ENCODE results near the gene RIPK3.
A peak's percentile ranks its signal among the peaks of the same experiment; 100 is the strongest.
"Not testable (repeated sequence)": the region's sequence is repeated elsewhere in the genome, so short reads cannot be mapped to it uniquely, and the experiment has no call there.

The RIPK3 gene

DNA sequence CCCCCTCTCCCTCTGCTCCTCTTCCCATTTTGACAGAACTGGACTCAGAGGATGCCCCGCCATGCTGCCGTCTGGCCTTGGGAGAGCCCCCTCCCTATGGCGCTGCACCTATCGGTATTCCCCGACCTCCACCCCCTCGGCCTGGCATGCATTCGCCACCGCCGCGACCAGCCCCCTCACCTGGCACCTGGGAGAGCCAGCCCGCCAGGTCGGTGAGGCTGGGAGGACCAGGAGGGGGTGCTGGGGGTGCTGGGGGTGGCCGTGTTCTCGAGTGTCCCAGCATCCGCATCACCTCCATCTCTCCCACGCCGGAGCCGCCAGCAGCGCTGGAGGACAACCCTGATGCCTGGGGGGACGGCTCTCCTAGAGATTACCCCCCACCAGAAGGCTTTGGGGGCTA lies 29.7 kb upstream of the RIPK3 start:
- no peak for DNase-seq (ENCODE audit: low read depth in 3 of 3)

DNA sequence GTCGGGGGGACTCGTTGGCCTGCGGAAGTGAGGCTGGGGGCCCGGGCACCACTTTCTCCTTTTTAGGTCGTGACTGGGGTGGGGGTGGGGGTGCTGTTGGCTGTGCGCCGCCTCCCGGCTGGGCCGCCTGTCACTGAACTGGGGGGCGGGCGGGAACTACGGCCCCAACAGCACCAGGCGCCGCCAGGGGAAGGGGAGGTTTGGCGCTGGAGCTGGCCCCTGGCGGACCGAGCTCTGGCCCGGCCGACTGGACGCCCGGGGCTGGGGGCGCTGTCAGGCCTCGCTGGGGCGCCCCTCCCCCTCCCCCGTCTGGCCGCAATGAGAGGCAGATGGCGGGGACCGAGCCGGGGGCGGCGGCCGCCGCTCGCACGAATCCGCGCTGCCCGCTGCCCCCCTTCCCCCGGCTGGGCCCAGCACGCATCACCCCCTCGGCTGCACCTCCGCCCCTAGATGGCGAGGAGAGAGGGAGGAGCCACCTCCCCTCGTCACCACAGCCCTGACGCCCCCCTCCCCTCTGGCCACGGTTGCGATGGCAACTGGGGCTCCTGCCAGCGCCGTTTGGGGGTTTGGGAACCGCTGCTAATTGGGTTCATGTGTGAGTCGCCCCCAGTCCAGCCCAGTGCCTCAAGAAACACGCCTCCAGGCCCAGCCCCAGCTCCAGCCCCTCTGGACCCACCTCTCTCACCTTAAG lies 28.9 kb upstream of the RIPK3 start:
- no peak for DNase-seq (ENCODE audit: low read depth in 3 of 3)

DNA sequence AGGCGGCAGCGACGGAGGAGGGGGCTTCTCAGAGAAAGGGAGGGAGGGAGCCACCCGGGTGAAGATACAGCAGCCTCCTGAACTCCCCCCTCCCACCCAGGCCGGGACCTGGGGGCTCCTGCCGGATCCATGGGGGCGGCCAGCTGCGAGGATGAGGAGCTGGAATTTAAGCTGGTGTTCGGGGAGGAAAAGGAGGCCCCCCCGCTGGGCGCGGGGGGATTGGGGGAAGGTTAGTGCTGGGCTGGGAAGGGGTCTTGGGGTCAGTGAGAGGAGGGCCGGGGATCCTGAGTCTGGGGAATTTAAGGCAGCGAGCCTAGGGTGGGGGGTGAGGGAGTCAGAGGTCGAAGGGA lies 28.4 kb upstream of the RIPK3 start:
- DNase-seq (ENCODE audit: low read depth in 3 of 3), result no peak

DNA sequence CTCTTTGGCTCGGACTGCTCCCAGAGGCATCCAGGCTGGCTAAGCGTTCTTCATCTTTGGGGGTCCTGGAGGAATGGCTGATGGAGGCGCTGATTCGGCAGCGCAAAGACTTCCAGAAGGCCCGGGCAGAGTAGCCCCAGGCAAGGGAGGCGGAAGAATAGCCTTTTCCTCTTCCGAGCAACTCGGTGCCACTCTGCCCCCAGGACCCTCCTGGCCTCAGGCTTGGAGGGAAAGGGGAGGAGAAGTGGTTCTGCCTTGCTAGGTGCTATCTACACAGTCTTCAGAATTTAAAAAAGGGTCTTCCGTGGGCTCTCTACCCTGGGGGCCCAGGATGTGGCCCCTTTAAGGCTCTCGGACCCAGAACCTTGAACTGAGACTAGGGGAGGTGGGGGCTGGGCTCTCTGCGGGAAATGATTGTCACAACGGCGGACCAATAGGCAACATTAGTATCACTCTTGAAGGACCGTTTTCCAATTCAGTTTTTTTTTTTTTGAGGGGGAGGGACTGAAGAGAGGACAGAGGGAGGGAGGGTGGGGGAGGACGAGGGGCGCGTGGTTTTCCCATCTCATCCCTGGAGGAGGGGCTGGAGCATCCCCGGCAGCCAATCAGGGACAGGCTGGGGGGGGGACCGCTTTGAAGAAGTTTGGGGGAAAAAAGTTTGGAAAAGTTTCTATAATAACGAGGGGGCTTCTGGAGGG lies 27.9 kb upstream of the RIPK3 start, which contains the start of gene NFATC4:
Gene NFATC4, plus strand, starts transcription at position 671 of the 698 bp plus-strand sequence. CDS start 157 bp downstream, outside the sequence.
- no peak for DNase-seq (ENCODE audit: low read depth in 3 of 3)

DNA sequence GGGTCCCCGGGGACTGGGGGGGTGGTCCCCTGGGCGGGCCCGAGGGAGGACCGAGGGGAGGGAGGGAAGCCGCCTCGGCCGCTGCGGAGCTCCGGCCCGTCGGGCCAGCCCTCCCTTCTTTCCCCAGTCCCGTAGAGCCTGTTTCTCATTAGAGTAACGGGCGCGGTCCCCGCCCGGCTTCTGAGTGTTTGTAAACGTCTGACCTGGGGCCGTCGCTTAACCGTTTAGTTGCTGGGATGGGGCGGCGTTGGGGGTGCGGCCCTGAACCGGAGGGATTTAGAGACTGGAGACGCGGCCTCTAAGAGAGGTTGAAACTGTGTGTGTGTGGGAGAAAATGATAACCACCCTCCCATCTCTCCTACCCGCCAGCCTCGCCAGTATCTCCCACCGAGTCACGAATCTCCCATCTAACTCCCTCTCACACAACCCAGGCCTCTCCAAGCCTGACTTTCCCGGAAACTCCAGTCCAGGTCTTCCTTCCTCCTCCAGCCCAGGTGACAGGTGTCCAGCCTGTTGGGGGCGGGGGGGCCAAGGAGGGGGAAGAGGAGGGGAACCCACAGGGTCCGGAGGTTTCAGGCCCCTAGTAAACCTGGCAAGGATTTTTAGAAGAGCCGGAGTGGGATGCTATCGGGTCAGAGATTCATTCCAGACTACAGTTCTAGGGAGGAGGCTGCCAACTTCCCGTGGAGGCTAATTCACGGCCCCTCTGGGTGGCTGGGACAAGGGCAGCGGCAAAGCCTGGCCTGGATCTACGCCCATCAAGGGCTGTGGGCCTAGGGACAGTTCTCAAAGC lies 27.1 kb upstream of the RIPK3 start:
- no peak for DNase-seq (ENCODE audit: low read depth in 3 of 3)

DNA sequence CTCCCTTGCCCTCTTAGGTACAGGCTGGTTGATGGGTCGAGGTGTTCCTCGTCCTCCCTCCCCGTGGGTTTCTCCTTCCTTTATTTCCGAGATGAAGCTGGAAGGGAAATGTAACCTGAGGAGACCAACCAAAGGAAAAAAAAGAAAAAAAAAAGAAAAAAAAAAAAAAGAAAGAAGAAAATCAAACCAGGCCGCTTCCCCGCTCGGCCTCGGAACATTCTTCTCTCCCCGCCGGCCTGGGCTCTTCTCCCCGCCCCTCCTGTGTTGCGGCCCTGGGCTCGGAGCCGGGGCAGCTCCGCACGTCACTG lies 26.6 kb upstream of the RIPK3 start:
- no peak for DNase-seq (ENCODE audit: low read depth in 3 of 3)

DNA sequence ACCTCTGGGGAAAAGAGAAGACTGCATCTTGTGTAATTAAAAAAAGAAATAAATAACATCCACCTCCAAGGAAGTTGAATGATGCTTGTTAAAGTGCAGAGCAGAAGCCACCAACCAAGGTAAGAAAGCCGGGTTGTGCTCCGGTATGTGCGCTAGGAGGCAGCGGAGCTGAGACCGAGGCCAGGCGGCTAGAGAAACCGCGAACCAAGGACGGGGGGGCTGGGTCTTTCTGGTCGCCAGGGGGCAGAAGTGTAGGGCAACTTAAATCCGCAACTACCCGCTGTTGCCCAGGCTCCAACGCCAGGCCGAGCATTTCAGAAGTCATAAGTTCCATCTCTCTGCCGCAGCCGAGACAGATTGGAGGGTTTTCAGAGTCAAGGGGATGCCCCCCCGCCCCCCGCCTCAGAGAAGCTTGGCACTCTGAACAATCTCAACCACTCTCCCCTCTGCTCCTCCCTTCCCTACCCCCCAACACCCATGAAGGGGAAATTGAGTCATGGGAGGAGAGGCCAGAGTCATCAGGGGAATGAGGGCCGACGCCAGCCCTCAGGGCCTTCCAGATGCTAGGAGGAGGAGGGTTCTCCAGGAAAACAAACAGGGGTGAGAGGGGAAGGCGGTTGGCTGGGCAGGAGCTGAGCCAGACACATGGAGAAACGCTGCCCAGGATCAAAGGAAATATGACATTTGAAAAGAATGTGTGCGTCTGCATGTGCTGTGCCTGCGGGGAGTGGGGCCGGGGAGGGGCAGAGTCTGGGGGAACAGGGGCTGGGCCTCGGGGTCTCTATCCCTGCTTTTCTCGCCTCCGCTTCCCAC lies 26.0 kb upstream of the RIPK3 start:
- peak; percentile 27 to 74 (median 41) for DNase-seq (ENCODE audit: low read depth in 3 of 3)

DNA sequence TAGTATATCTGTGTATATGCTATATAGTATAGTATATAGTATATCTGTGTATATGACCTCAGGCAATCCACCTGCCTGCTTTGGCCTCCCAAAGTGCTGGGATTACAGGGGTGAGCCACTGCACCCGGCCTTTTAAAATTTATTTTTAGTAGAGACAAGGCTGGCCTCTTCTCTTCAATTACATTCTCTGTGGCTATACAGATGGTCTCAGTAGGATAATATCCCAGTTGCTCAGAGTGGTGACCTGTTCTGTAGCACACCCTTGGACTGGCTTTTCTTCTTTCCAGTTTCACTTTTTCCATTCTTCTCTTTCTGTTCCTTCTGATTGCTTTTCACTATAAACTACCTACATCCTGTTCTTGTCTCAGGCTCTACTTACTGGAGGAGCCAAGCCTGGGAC lies 25.1 kb upstream of the RIPK3 start:
- no peak for DNase-seq (ENCODE audit: low read depth in 3 of 3)

DNA sequence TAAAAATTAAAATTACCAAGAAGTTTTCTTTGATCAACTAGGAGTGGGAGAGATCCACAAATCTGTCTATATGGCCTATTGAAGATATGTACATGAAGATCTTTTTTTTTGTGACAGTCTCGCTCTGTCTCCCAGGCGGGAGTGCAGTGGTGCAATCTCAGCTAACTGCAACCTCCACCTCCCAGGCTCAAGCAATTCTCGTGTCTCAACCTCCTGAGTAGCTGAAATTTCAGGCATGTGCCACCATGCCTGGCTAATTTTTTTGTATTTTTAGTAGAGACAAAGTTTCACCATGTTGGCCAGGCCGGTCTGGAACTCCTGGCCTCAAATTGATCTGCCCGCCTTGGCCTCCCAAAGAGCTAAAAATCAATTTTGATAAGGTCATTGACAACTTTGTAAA lies 23.6 kb upstream of the RIPK3 start:
- no peak for DNase-seq (ENCODE audit: low read depth in 3 of 3)

DNA sequence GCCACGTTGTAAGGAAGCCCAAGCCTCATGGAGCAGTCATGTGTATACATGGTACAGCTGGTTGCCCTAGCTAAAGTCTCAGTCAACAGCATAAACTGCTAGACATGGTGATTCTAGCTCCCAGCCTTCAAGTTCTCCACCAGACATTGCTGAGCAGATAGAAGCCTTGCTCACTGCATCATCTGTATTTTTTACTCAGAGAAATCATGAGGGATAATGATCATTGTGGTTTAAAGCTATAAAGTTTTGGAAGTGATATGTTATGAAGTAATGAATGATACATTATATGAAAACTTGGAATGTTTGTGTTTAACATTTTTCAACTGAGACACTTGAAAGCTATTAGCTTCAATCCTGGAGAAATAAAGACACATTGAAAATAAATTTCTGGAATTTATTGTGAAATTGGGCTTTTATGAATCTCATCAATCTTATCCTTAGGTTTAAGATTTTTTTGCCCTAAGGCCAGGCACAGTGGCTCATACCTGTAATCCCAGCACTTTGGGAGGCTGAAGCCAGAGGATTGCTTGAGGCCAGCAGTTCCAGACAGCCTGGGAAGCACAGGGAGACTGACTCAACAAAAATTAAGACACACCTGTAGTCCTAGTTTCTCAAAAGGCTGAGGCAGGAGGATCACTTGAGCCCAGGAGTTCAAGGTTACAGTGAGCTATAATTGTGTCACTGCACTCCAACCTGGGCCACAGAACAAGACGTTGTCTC lies 22.6 kb upstream of the RIPK3 start:
- DNase-seq (ENCODE audit: low read depth in 3 of 3), result no peak

DNA sequence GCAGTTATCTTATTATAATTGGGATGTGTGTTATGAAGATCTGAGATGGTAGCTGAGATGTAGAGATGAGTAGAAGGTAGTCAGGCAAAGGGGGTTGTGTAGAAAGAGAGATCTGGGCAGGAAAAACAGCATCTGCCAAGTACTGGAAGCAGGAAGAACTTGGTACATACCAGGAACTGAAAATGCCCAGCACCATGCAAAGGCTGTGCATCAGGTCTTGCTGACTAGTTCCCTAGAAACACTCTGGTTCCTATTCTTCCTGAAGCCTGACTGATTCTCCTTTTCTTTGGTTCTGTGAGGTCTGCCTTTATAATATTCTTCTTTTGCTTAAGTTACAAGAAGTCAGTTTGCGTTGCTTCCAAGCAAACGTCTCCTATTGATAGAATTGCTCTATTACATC lies 21.5 kb upstream of the RIPK3 start:
- DNase-seq (ENCODE audit: low read depth in 3 of 3), result no peak

DNA sequence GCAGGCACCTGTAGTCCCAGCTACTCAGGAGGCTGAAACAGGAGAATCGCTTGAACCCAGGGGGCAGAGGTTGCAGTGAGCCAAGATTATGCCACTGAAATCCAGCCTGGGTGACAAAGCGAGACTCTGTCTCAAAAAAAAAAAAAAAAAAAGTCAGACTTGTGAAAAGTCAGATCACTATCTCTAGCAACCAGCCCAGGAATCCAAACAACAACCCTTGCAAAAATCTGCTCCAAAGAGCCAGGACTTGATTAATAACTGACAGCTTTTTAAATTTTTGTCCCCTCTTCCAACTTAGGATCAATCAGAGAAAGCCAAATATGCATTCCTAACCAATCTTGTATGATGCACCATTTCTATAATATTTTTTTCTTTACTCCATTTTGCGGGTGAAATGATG lies 20.5 kb upstream of the RIPK3 start:
- no peak for DNase-seq (ENCODE audit: low read depth in 3 of 3)

DNA sequence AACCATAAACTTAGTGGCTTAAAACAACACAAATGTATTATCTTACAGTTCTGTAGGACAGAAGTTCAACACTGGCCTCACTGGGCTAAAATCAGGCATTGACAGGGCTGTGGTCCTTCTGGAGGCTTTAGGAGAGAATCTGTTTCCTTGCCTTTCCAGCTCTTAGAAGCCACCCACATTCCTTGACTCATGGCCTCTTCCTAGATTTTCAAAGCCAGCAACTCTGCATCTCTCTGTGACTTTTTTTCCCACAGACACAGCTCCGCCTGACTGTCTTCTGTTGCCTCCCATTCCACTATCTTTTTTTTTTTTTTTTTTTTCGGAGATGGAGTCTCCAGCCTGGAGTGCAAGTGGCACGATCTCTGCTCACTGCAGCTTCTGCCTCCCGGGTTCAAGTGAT lies 16.4 kb upstream of the RIPK3 start:
- DNase-seq (ENCODE audit: low read depth in 3 of 3), result no peak

DNA sequence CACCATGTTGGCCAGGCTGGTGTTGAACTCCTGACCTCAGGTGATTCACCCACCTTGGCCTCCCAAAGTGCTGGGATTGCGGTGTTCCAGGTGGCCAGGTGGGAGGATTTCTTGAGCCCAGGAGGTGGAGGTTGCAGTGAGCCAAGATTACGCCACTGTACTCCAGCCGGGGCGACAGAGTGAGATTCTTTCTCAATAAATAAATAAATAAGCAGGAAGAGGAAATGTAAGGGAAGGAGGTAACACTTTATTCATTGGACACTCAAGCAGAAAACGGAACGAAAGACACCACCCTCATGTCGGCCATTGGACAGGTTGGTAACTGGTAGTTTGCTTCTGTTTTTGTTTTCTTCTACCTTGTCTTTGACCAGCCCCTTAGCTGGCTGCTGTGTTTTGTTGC lies 15.2 kb upstream of the RIPK3 start:
- DNase-seq (ENCODE audit: low read depth in 3 of 3), result no peak

DNA sequence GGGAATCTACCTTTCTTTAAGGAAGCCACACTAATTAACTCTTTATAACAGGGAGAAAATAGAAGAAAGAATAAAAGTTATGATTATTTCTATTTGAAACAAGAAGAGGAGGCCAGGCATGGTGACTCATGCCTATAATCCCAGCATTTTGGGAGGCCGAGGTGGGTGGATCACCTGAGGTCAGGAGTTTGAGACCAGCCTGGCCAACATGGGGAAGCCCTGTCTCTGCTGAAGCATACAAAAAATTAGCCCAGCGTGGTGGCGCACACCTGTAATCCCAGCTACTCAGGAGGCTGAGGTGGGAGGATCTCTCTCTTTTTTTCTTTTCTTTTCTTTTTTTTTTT lies 14.7 kb upstream of the RIPK3 start:
- DNase-seq (ENCODE audit: low read depth in 3 of 3), result not testable (repeated sequence)

DNA sequence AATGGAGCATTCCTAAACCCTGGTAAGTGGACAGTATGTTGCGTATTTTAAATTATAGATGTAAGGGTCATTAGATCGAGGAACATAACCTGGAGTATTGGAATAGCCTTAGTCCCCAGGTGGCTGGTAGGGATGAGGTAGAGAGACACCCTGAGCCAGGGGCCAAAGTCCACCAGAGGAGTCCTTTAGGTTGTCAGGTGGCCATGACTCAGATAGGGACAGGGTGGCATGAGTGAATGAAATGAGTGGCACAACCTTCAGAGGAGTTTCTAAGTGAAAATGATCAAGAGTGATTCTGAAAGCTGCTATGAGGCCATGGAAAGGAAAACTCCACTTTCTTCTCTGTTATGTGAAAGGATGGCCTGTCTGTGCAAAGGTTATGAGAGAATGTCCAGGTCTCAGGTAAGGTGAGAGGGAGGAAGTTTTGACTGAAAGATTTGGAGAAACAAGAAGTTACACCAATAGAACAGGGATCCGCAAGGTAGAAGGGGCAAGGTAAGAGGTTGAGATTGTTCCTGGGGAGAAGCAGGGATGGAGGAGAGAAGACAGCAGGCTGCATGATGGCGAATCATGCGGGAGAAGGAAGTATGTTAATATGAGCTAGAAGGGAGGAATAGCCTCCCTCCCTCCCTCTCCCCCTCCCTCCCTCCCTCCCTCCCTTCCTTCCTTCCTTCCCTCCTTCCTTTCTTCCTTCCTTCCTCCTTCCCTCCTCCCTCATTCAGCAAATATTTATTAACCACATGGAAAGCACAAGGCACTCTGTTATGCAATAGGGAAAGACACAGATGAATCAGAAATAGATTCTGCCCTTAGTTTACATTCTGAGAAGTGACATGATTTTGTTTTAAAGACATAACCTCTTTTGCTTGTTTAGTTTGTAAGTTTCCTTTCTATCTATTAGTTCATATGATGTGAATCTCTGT lies 14.0 kb upstream of the RIPK3 start:
- no peak for DNase-seq (ENCODE audit: low read depth in 3 of 3)

DNA sequence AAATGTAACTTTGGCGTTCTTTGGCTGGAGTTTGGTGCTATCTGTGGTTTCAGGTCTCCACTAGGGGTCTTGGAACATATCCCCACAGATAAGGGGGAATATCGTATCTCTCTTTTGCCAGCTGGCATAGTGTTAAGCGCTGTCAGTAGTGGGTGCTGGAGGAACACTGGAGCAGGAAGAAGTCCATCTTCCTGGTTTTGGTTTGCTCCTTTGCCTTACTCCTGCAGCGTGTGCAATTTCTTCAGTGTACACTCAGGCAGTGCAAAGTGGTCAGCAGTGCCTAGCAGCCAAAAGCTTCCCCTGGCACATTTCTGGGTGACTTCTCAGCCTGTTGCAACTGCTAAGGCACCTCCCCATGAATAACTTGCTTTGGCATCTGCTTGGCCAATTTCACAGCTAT lies 11.7 kb upstream of the RIPK3 start:
- no peak for DNase-seq (ENCODE audit: low read depth in 3 of 3)

DNA sequence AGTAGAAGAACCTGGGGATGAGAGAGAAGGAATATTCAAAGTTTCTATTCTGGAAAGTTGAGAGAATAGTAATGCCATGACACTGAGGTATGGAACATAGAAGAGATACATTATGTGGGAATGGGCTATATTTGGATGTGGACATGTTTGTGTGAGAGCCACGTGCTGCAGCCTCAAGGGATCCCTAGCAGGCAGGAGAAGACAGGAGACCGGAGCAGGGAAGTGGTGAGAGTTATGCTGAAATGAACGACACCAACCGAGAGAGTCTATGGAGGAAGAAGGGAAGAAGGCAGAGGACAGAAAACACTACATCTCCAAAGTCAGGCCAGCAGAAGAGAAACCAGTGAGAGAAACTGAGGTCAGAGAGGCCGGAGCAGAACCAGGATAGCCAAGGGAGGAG lies 10.0 kb upstream of the RIPK3 start:
- DNase-seq (ENCODE audit: low read depth in 3 of 3), result no peak

DNA sequence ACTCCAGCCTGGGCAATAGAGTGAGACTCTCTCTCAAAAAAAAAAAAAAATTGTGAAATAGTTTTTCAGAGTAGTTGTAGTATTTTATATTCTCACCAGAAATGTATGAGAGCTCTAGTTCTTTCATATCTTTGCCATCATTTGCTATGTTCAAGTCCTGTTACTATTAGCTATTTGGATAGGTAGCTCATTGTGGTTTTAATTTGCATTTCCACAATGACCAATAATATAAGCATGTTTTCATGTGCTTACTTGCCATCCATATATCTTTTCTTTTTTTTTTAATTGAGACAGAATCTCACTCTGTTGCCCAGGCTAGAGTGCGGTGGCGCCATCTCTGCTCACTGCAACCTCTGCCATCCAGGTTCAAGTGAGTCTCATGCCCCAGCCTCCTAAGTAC lies 8.4 kb upstream of the RIPK3 start:
- DNase-seq (ENCODE audit: low read depth in 3 of 3), result no peak

DNA sequence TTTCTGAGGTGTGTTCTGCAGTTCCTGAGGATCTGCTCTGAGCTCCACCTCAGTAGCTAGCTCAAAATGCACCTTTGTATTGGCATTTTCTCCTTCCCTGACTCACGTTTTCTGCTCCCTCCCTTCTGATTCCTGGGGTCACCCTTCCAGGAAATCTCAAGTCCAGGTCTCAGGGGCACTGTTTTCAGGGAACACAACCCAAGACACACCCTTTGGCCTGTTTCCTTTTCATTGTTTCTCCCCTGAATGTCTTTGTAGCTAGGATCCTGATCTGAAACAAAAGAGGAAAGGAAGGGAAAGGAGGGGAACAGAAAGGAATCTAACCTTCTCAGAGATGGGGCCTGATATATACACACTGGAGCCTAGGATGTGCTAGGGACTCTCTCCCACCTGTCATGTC lies 7.3 kb upstream of the RIPK3 start:
- no peak for DNase-seq (ENCODE audit: low read depth in 3 of 3)
